Adrenal gland (tissue), 12 donors: ENCODE measurements around the gene EPHB2. TPM values are rescaled to one million over a fixed set of nuclear protein-coding genes. Genes with fewer than 3 reads are reported as not detected.

Experiments used
- DNase-seq, 7 donors: peaks; one replicate each; pipeline ENCODE4 v3.0.0-alpha.2; 2019 to 2020
- H3K27ac ChIP-seq, 5 donors: fragments of 200-600 bp; sonication (generic) in 4 of 5; 1 replicate in 3 of 5; 2 replicates in 2 of 5; pipeline versions ENCODE4 v1.5.1 to v1.8.0; 2016 to 2020; ENCODE audit warnings: mild to moderate bottlenecking in 1 of 5
- H3K27me3 ChIP-seq: fragments of 200-600 bp; 2 replicates; pipeline ENCODE4 v1.8.0; 2021
- H3K36me3 ChIP-seq, 2 donors: fragments of 200-600 bp; replicated peaks in 1 of 2; 1 replicate in 1 of 2; 2 replicates in 1 of 2; pipeline versions ENCODE4 v1.5.1 to v1.8.0; 2018 to 2022
- H3K4me1 ChIP-seq, 2 donors: fragments of 200-600 bp; replicated peaks in 1 of 2; 1 replicate in 1 of 2; 2 replicates in 1 of 2; pipeline versions ENCODE4 v1.5.1 to v1.8.0; 2018 to 2021
- H3K4me3 ChIP-seq, 4 donors: fragments of 200-600 bp; sonication (generic) in 3 of 4; one replicate each; pipeline ENCODE4 v1.5.1; 2016 to 2018
- H3K9me3 ChIP-seq, 3 donors: fragments of 200-600 bp; sonication (generic) in 1 of 3; replicated peaks in 1 of 3; 1 replicate in 2 of 3; 2 replicates in 1 of 3; pipeline versions ENCODE4 v1.5.1 to v1.8.0; 2016 to 2021
- POLR2A ChIP-seq, 2 donors: fragments of 450-650 bp; IDR thresholded peaks; one replicate each; pipeline ENCODE4 v1.6.1; 2017; ENCODE audit warnings: antibody characterized with exemption in 2 of 2, mild to moderate bottlenecking in 2 of 2, moderate library complexity in 1 of 2
- WGBS, 4 donors: extraction: QIAGEN DNeasy Blood & Tissue Kit in 2 of 4; methylation state at CpG; one replicate each; pipeline versions ENCODE4 v1.1.5 to v1.1.7; 2013 to 2017; 5-methylcytosine and 5-hydroxymethylcytosine counted together
- intact Hi-C, 2 donors: fragments of 100-400 bp; cut with DNase I; formaldehyde crosslinking; loops; one replicate each; pipeline versions ENCODE4 v1.14.1 to v1.15.0; 2022 to 2023
- polyA plus RNA-seq, 3 donors: library from polyadenylated mRNA; stranded (reverse); fragments of 200-250 nt in 2 of 3; fragments of 350-450 nt in 1 of 3; fragmentation: Illumina TruSeq in 1 of 3; extraction: RNeasy Lipid Tissue Mini Kit (QIAGEN cat#74804) in 1 of 3; gene quantifications; one replicate each; pipeline ENCODE4 v1.2.3, GENCODE V29; 2013 to 2014
- total RNA-seq, 9 donors: library from RNA; depleted of rRNA in 4 of 9; stranded (reverse); fragments of >200 nt in 4 of 9; fragments of 120-200 nt in 1 of 9; fragmentation: NEBNext Ultra II Directional in 1 of 9; extraction: Animal tissue kit (Norgen Biotek cat#: 25700) in 1 of 9; gene quantifications; one replicate each; pipeline versions ENCODE4 v1.1.0 to v1.2.4, GENCODE V29; 2013 to 2023
- TF ChIP-seq, protein P1 (sequence below), 6 experiments: fragments of 450-650 bp in 4 of 6; fragments of 200-600 bp in 2 of 6; sonication (generic) in 1 of 6; IDR thresholded peaks; 1 replicate in 5 of 6; 2 replicates in 1 of 6; pipeline versions ENCODE4 v1.5.1 to v1.8.0; 2016 to 2021; ENCODE audit warnings: antibody characterized with exemption in 6 of 6, mild to moderate bottlenecking in 2 of 6, moderate library complexity in 1 of 6
- donor health status: healthy with polysubstance abuse.
- donor health status: Bipolar disorder and iron deficiency.
- donor health status: DM: yes; HTN: yes; CAD: no.
- donor health status: DM: no; HTN: no; CAD: no.
- donor health status: DM: no; HTN: no; CAD: no.
- donor health status: DM: yes; HTN: yes; CAD: no.

The EPHB2 gene
- total and polyA plus RNA-seq, 12 donors = 0.67 to 10.3 (median 3.1) TPM

DNA sequence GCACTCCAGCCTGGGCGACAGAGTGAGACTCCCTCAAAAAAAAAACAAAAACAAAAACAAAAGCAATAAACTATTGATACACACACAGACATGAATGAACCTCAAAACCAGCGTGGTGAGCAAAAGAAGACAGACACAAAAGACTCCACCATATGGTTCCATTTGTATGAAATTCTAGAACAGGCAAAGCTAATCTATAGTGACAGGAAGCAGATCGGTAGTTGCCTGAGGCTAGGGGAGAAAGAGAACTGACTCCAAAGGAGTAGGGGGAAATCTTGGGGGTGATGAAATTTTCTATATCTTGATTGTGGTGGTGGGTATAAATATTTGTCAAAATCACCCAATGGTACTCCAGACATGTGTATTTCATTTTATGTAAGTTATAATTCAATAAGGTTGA is 241.2 kb downstream of the EPHB2 start:
- intact Hi-C loops = no loop called here
- H3K9me3 ChIP-seq = no peaks in the 10 kb centered on the region
- H3K36me3 ChIP-seq = no peaks in the 10 kb centered on the region
- no peak for DNase-seq
- peaks cover 0 to 5% of the 10 kb centered on the region in 2 donors for H3K4me1 ChIP-seq
- H3K27ac ChIP-seq = no peak overlapping the region
- peaks cover 32% of the 10 kb centered on the region for H3K27me3 ChIP-seq
- H3K4me3 ChIP-seq = no peak overlapping the region
- no peak for TF ChIP-seq POLR2A (IDR thresholded peaks at IDR 0.05)
- TF ChIP-seq, protein P1, sequence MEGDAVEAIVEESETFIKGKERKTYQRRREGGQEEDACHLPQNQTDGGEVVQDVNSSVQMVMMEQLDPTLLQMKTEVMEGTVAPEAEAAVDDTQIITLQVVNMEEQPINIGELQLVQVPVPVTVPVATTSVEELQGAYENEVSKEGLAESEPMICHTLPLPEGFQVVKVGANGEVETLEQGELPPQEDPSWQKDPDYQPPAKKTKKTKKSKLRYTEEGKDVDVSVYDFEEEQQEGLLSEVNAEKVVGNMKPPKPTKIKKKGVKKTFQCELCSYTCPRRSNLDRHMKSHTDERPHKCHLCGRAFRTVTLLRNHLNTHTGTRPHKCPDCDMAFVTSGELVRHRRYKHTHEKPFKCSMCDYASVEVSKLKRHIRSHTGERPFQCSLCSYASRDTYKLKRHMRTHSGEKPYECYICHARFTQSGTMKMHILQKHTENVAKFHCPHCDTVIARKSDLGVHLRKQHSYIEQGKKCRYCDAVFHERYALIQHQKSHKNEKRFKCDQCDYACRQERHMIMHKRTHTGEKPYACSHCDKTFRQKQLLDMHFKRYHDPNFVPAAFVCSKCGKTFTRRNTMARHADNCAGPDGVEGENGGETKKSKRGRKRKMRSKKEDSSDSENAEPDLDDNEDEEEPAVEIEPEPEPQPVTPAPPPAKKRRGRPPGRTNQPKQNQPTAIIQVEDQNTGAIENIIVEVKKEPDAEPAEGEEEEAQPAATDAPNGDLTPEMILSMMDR (IDR thresholded peaks at IDR 0.05) = no peak
- WGBS, 4 donors = 75 to 83% (median 81%) methylated on average over 3 of the region's 3 CpGs

- H3K36me3 ChIP-seq = no peaks in the 10 kb centered on the region
- no peak overlapping the region for H3K4me3 ChIP-seq
- DNase-seq = peak in 1 of 7 donors; percentile 3
- 80 to 86% (median 85%) methylated on average over 5 of the region's 5 CpGs for WGBS, 4 donors
- no peak overlapping the region for H3K27ac ChIP-seq
- peaks cover 25% of the 10 kb centered on the region for H3K27me3 ChIP-seq
- peaks cover 0 to 5% of the 10 kb centered on the region in 2 donors for H3K4me1 ChIP-seq
- TF ChIP-seq POLR2A (IDR thresholded peaks at IDR 0.05) = no peak
- TF ChIP-seq, protein P1 (IDR thresholded peaks at IDR 0.05) = no peak
- intact Hi-C loops = no loop called here
- no peaks in the 10 kb centered on the region for H3K9me3 ChIP-seq
Observed at GRCh38 chr1:22952694-22953056, 242.0 kb downstream of the EPHB2 start.

GRCh38 chr1:22953057-22953739 is 242.6 kb downstream of the EPHB2 start:
- Histone ChIP-seq H3K27me3 (peaks cover 25% of the 10 kb centered on the region), H3K4me1 (peaks cover 0 to 5% of the 10 kb centered on the region in 2 donors), H3K27ac (no peak overlapping the region), H3K4me3 (no peak overlapping the region), H3K9me3 (no peaks in the 10 kb centered on the region), H3K36me3 (no peaks in the 10 kb centered on the region)
- intact Hi-C loops = no loop called here
- DNase-seq = peak in 1 of 7 donors; percentile 39
- TF ChIP-seq, protein P1 (IDR thresholded peaks at IDR 0.05) = no peak
- TF ChIP-seq POLR2A (IDR thresholded peaks at IDR 0.05) = no peak
- WGBS, 4 donors = 11 to 36% (median 19%) methylated on average over 6 to 92 of the region's 92 CpGs

GRCh38 chr1:22953740-22954141 is 243.1 kb downstream of the EPHB2 start:
- peaks cover 25% of the 10 kb centered on the region for H3K27me3 ChIP-seq
- no peak overlapping the region for H3K27ac ChIP-seq
- 34 to 70% (median 52%) methylated on average over 6 to 38 of the region's 38 CpGs for WGBS, 4 donors
- TF ChIP-seq, protein P1 (IDR thresholded peaks at IDR 0.05) = no peak
- TF ChIP-seq POLR2A (IDR thresholded peaks at IDR 0.05) = no peak
- H3K4me1 ChIP-seq = peaks cover 0 to 5% of the 10 kb centered on the region in 2 donors
- intact Hi-C loops = no loop called here
- no peaks in the 10 kb centered on the region for H3K9me3 ChIP-seq
- no peak for DNase-seq
- no peaks in the 10 kb centered on the region for H3K36me3 ChIP-seq
- no peak overlapping the region for H3K4me3 ChIP-seq
